Measurements from ENCODE around the gene NT5C. TPM values are rescaled to one million over a fixed set of nuclear protein-coding genes. Genes with fewer than 3 reads are reported as not detected.
"Not testable (repeated sequence)": the region's sequence is repeated elsewhere in the genome, so short reads cannot be mapped to it uniquely, and the experiment has no call there.

Gene NT5C
- 25.5 TPM for total RNA-seq
- long read RNA-seq, transcript NT5C-201 (5 exons, 954 nt) = major isoform, 19 of 38 reads
- long read RNA-seq, partial matches to known transcripts = 1 of 38 reads
- long read RNA-seq, other reads (novel, unspliced or antisense) = 11 of 38 reads

GRCh38 chr17:75131278-75132017, at the start of gene NT5C:
Gene NT5C, minus strand, starts transcription at chr17:75131742. Its CDS starts 35 bp downstream, at chr17:75131707.
- peak; percentile 94 for ATAC-seq
- intact Hi-C loops (cut with micrococcal nuclease) = no loop called here
- peak; percentile 91 for DNase-seq

- intact Hi-C loops (cut with micrococcal nuclease) = no loop called here
- DNase-seq = no peak
- ATAC-seq = no peak
Measured at GRCh38 chr17:75181110-75181509, 49.6 kb upstream of the NT5C start.

DNA sequence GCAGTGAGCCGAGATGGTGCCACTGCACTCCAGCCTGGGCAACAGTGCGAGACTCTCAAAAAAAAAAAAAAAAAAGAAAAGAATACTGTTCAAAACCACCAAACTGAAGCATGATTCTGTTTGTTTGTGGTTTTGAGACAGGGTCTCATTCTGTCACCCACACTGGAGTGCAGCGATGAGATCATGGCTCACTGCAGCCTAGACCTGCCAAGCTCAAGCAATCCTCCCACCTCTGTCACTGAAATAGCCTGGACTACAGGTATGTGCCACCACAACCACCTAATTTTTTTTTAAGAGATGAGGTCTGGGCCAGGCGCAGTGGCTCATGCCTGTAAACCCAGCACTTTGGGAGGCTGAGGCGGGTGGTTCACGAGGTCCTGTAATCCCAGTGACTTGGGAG, 46.9 kb upstream of the NT5C start:
- intact Hi-C loops (cut with micrococcal nuclease) = no loop called here
- ATAC-seq (no peak), DNase-seq (no peak)

DNA sequence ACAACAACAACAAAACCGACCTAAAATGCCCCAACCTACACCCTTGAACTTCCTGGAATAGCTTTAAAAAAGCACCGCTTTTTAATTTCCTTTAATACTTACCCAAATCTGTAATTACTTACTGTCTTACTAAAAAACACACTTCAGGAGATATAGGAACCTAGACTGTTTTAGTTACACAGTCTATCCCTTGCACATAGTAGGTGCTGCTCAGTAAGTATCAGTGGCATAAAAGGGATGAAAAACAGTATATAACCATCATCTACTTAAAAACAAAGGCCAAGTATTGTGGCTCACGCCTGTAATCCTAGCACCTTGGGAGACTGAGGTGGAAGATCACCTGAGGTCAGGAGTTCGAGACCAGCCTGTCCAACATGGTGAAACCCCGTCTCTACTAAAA, 45.1 kb upstream of the NT5C start:
- DNase-seq (no peak), ATAC-seq (no peak)
- intact Hi-C loops (cut with micrococcal nuclease) = no loop called here

- intact Hi-C loops (cut with micrococcal nuclease) = no loop called here
- no peak for DNase-seq
- no peak for ATAC-seq
Measured at GRCh38 chr17:75174996-75175395, 43.5 kb upstream of the NT5C start.

- DNase-seq = no peak
- no peak for ATAC-seq
- intact Hi-C loops (cut with micrococcal nuclease) = no loop called here
Measured at GRCh38 chr17:75173526-75173925, 42.0 kb upstream of the NT5C start.

- intact Hi-C loops (cut with micrococcal nuclease) = no loop called here
- DNase-seq (no peak), ATAC-seq (no peak)
Measured at GRCh38 chr17:75168998-75169397, 37.5 kb upstream of the NT5C start.

GRCh38 chr17:75164606-75165005, 33.1 kb upstream of the NT5C start:
- DNase-seq; intact Hi-C loops (cut with micrococcal nuclease); ATAC-seq: not testable (repeated sequence)

DNA sequence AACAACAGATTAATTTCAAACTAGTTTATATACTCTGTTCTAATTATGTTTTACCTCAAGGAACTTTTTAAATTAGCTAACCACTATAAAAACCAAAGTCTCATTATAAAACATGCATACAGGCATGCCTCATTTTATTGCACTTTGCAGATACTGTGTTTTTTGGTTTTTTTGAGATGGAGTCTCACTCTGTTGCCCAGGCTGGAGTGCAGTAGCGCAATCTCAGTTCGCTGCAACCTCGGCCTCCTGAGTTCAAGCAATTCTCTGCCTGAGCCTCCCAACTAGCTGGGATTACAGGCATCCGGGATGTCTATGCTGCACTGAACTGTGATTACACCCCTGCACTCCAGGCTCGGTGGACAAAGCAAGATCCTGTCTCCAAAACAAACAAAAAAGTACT, 31.5 kb upstream of the NT5C start:
- intact Hi-C loops (cut with micrococcal nuclease) = no loop called here
- DNase-seq = no peak
- no peak for ATAC-seq

DNA sequence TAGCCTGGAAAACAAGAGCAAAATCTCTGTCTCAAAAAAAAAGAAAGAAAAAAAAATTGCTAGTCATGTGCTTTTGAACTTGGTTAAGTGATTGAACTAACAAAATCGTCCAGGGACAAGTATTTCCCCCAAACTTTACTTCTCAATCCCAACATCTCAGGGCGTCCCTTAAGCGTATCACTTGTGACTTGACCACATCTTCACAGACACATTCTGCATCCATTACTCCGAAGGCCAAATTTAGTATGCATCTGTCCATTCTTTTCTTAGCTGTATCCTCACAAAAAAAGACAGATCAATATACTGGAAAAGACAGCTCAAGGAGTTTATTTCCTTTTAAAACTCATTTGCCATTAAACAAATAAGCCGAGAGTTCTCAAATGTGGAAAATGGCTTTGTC, 28.7 kb upstream of the NT5C start:
- ATAC-seq (no peak), DNase-seq (no peak)
- intact Hi-C loops (cut with micrococcal nuclease) = no loop called here

DNA sequence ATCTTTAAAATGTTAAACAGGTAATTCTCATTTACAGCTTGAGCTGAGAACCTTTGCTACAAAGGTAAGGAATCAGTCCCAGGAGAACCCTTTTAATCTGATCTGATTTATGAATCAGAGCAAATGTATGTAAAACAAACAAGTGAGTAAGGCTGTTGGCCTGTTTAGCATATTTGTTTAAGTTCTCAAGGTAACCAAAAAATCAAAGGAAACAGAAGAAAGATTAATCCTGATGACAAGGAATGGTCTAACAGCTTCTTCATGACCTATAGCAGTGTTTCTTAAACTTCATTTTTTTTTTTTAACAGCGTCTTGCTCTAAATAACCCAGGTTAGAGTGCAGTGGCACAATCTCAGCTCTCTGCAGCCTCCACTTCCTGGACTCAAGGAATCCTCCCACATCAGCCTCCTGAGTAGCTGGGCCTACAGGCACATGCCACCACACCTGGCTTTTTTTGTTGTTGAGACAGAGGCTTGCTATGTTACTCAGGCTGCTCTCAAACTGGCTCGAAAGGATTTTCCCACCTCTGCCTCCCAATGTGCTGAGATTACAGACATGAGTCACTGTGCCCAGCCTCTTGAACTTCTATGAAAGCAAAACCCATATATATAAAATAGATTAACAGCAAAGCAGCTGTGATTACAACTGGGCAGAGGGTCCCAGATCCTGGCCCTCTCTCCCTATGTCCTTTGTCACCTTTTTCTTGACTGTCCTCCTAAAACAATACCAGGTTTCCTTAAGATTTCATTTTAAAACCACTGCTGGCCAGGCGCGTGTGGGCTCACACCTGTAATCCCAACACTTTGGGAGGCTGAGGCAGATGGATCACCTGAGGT, 27.9 kb upstream of the NT5C start:
- intact Hi-C loops (cut with micrococcal nuclease) = no loop called here
- DNase-seq = no peak
- ATAC-seq = no peak

DNA sequence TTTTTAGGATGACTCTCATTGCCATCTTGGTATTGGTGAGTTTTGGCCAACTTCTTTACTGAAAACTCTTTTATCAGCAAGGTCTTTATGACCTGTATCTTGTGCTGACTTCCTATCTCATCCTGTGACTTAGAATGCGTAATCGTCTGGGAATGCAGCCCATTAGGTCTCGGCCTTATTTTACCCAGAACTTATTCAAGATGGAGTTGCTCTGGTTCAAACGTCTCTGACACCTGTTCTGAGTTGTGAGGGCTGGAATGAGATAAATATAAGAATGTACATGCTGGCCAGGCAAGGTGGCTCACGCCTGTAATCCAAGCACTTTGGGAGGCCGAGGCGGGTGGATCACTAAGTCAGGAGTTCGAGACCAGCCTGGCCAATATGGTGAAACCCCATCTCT, 26.9 kb upstream of the NT5C start:
- DNase-seq; ATAC-seq; intact Hi-C loops (cut with micrococcal nuclease): not testable (repeated sequence)

DNA sequence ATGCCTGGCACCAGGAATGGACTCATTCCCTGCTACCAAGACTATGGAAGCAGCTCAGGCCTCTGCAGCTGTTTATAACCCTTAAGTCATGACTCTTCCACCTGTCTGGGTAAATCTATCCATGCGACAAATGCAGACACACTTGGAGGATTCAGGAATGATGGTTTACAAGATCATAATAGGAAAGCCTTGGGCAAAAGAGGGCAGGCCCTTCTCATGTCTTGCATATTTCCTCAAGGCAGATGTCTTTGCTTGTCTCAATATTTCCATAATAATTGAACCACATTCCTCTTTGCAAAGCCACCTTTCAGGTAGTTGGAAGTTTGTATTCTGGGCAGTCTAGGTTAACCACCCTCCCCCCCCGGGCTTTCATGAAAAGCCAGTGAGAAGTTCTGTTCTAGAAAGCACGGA, 23.7 kb upstream of the NT5C start:
- intact Hi-C loops (cut with micrococcal nuclease) = no loop called here
- ATAC-seq (no peak), DNase-seq (no peak)

- intact Hi-C loops (cut with micrococcal nuclease) = no loop called here
- peak; percentile 100 for ATAC-seq
- peak; percentile 98 for DNase-seq
Measured at GRCh38 chr17:75154195-75155106, 22.9 kb upstream of the NT5C start, which contains the start of gene JPT1. Gene JPT1, minus strand, starts transcription at chr17:75154512. Its CDS starts 115 bp downstream, at chr17:75154397.

DNA sequence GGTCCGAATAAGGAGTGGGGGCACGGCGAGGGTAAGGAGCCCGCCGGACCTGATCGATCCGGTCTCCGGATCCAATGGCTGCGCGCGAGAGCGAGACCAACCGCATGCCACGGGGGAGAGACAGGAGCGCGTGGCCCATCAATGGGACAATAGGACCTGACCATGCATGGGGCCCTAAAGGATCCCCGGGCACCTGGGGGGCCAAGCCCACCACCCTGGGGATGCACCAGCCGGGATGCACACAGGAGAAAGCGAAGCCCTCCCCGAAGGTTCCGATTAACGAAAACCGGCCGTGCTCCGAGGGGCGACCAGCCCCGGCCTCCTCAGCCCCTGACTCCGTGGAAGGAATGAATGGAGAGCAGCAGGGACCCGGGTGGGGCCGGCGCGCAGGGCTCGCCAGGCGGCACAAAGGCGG, 22.2 kb upstream of the NT5C start:
- ATAC-seq (no peak), DNase-seq (peak; percentile 35)
- intact Hi-C loops (cut with micrococcal nuclease) = no loop called here

GRCh38 chr17:75152922-75153779, 21.6 kb upstream of the NT5C start:
- no peak for ATAC-seq
- no peak for DNase-seq
- intact Hi-C loops (cut with micrococcal nuclease) = no loop called here

GRCh38 chr17:75152523-75152921, 21.0 kb upstream of the NT5C start:
- DNase-seq (no peak), ATAC-seq (no peak)
- intact Hi-C loops (cut with micrococcal nuclease) = no loop called here

GRCh38 chr17:75151930-75152329, 20.4 kb upstream of the NT5C start:
- ATAC-seq (no peak), DNase-seq (no peak)
- intact Hi-C loops (cut with micrococcal nuclease) = no loop called here
